Forelimb muscle (tissue), 1 donor: ENCODE data around the gene PARD3B. TPM values are rescaled to one million over a fixed set of nuclear protein-coding genes. Genes with fewer than 3 reads are reported as not detected.

Experiments
- DNase-seq: peaks from one replicate; pipeline ENCODE4 v3.0.0-alpha.2; 2013; ENCODE audit warnings: low read depth
- polyA plus RNA-seq: library from polyadenylated mRNA; unstranded; fragments of 120-200 nt; gene quantifications from one replicate; pipeline ENCODE4 v1.2.1, GENCODE V29; 2013; ENCODE audit not compliant: insufficient read length

The PARD3B gene
- polyA plus RNA-seq, 1 donor, result 6.8 TPM

DNA sequence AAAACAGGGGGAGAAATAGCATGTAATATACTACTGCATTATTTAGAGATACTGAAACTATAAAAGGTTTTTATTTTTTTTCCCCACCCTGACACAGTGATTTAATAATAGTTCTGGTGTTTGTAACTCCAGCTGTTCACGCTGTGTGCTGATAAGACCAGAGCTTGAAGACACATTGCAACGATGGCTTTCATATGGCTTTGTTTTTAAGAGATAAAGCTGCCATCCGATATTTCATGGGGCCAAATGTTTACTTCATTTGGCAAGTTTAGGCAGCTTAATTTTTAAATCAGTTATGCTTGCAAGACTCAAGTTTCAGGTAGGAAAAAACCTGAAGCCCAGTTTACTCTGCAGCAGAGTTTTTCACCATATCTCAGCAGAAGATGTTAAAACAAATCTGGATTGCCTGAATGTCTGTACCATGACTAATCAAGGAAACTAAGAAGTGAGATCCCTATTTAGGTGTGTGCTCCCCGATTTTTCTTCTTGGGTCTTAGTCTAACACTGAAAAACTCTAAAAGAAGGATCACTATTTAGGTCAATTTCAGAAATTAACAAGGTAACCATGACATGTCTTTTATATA, 508.6 kb downstream of the PARD3B start:
- no peak for DNase-seq

DNA sequence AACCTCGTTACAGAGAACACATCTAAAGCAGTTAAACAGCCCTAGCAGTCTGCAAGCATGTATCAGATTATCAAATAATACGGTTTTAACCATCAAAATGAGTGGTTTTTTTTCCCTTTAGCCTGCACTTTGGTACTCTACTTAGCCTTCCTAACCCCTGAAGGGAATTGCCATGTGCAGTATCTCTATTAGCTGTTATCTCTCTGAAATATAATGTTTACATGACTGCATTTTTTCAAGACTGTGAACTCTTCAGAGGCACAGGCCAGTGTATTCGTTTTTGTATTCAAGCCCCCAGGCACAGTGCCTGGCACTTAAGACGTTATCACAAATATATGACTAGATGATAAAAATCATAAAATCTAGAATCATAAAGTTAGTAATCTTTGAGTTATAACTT, 509.5 kb downstream of the PARD3B start:
- no peak for DNase-seq

DNA sequence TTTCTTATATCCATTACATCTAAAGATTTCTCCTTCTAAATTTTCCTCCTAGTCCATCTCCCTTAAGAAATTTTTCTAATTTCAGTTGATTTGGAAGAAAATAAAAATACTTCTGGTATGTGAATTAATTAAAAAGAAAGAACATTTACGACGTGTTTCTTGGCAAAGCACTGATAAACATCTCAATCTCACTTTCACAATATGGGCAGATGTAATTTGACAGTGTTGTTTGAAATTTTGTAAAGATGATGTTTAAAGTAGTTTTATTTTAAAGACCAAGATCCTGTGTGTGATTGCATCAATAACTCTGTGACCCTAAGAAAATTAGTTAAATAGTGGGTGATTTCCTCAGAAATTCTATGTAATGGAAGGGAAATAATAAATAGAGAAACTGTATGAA, 510.0 kb downstream of the PARD3B start:
- no peak for DNase-seq

DNA sequence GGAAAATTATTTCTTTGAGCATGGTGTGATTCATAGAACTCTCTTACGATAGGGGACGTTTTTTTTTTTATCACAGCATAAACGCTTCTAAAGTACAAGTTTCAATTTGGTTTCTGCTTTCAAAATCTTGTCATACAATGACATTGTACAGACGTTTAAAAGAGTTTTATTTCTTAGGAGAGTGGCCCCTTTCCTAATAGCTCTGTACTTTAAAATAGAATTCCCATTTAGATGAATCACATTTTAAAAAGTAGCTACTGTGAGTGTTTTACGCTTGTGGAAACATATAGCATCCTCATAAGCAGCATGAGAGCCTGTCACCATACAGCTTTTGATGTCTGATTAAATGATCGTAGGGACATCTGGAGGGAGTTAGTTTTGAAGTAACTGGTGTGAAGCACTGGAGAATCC, 510.9 kb downstream of the PARD3B start:
- no peak for DNase-seq

DNA sequence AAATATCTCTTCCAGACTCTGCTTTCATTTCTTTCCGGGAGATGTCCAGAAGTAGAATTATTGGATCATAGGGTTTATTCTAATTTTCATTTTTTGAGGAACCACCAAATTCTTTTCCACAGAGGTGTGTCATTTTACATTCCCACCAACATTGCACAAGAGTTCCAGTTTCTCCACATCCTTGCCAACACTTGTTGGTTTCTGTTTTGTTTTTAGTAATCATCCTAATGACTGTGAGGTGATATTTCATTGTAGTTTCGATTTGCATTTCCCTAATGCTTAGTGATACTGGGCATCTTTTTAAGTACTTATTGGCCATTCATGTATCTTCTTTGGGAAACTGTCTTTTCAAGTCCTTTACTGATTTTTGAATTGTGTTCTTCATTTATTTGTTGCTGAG, 513.1 kb downstream of the PARD3B start:
- no peak for DNase-seq

DNA sequence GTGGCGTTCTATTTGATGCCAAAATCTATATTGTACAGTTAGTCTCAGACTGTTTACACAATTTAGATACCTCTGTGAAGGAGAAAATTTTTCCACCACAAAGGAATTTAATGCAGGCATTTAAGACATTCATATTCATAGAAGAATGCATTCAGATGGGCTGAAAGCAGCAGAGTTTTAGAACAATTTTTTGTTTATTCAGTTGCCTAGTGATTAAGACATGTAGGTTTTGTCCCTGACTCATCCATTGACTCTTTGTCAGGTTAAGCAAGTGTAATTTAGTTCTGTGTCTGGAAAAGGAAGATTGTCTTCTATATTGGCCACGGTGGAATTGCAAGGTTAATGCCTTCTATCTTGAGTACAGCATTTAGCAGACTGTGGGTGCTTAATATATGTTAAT, 515.0 kb downstream of the PARD3B start:
- DNase-seq, result no peak

DNA sequence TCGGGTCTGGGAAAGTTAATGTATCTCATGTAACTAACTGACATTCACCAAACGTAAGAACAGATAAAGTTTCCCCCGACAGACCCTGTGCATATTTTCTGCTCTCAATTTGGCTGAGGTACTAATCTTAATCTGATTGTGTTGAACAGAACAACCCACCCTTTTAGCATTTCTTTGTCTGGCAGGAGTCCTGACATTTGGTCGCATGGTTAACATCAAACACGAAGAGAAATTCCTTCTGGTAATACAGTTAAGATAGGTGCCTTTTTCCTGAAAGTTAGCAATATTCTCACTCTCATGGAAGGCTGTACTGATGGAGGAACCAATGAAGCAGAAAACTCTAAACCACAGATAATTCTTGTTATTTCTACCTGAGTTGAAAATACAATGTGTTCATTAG, 520.8 kb downstream of the PARD3B start:
- DNase-seq, result no peak

DNA sequence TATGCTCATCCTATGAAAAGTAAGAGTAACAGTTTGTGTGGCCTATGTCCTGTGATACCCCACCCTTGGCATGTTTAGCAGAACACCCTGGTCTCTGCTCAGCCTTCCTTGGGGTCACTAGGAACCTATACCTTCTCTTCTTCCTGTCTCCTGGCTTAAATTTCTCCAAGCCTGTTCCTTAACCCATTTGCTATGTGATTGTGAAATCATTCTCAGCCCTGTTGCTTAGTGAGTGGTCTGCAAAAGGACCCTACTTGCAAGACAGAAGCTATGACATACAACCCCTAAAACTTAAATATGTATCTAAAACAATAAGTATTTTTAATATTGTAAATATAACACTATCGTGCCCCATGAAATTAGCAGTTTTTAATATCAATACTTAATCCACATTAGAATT, 524.7 kb downstream of the PARD3B start:
- DNase-seq, result no peak

DNA sequence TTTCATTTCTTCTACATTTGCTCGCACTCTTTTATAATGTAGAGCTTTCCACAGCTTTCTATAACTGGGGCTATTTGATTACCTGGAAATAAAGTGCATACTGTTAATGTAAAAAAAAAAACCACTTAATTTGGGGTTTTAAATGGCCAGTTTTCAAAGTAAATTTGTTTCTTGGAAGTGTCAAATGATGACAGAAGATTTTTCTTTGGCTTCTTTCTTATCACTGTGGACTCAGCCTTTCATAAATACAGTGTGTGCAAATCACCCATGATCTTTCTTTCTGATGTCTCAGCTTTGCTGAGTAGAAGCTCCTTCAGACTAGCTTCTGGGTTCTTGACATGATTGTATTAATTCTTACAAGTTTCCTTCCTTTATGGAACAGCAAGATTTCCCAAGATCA, 525.6 kb downstream of the PARD3B start:
- DNase-seq, result no peak

DNA sequence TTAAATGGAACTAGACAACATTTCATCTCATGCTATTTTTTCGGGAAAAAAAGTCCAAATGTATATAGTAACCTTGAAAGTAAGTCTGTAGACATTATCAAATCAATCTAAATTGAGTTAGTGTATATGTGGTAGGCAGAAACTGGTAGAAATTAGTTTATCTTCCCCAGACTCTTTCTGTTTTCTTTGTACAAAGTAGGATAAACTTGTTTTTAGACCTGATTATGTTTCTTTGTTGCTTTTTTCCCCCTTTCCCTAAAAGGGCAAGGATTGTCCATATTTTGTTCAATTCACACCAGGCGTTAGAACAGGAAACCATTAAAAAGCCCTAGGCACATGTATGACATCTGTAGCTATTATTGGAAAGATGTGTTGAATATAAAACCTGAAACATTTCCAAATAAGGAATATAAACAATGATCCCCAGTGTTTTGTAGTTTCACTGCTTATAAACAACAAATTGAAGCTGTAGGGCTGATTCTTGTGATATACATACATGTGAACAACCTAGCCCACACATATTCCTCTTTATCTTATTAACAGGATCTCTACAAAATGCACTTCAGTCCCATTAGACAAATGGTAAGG, 528.3 kb downstream of the PARD3B start:
- DNase-seq, result no peak

DNA sequence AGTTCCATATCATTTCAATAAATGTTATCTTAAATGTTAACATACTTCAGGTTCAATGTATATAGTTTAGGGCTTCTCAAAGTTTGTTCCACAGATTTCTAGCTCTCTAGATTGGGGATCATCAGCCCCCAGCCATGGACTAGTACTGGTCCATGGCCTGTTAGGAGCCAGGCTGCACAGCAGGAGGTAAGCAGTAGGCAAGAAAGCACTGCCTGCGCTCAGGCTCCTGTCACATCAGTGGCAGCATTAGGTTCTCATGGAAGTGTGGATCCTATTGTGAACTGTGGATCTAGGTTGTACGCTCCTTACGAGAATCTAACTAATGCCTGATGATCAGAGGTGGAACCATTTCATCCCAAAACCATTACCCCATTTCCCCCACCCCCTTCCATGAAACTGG, 531.1 kb downstream of the PARD3B start:
- no peak for DNase-seq

DNA sequence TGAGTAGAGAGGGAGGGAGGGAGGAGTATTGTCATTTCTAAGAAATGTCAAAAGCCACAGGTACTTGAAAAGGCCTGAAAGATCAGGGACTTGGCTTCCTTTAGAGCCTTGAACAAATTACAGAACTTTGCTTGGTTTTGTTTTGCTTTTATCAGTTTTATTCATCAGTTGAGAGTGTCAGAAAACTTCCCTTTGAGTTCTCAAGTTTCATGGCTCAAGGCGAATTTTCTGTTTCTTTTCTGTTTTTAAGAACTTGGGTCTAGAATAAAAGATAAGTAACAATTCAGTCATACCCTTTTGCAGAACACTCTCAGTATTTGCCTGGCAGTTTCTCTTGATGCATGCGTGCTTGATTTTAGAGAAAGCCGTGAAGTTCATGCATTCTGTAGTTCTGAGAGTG, 531.9 kb downstream of the PARD3B start:
- no peak for DNase-seq

DNA sequence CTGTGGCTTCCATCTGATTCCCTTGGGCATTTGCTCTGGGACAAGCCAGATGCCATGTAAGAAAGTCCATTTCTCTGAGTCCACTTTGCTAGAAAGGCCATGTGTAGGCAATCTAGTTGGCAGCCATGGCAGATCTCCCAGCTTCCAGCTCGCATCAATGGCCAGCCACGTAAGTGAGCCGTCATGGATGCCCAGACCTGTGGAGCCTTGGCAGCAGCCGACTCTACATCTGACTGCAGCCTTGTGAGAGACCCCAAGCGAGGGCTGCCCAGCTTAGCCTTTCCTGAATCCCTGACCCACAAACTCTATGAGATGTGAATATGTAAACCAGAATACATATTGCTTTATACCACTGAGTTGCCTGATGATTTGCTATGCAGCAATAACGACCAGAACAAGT, 533.5 kb downstream of the PARD3B start:
- no peak for DNase-seq

DNA sequence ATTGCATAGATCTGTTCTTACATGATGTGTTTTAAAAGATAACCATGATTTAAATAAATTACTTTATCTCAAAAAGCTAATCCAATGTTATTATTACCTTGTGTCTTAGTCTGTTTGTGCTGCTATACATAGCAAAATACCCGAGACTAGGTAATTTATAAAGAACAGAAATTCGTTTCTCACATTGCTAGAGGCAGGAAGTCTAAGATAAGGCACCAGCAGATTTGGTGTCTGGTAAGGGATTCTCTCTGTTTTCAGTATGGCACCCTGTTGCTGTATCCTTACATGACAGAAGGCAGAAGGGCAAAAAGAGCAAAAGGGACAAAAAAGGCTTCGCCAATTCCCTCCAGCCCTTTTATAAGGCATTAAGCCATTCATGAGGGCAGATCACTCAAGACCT, 533.9 kb downstream of the PARD3B start:
- DNase-seq, result no peak

DNA sequence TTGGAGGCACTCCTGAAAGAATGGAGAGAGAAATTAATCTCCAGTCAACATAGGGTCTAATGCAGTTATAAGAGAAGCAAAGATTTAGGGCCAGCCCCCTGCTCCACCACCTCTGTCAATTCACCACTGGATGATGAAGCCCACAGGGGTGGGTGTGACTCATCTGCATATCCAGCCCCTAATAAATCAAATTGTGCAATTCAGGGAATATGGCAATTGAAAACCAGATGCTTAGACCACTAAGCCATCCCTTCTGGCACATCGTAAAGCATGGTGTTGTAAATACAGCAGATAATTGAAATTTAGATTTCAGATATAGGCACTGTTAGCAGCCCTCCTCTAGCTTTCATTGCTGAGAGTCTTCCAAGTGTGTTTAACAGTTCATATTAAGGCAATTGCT, 541.4 kb downstream of the PARD3B start:
- no peak for DNase-seq

DNA sequence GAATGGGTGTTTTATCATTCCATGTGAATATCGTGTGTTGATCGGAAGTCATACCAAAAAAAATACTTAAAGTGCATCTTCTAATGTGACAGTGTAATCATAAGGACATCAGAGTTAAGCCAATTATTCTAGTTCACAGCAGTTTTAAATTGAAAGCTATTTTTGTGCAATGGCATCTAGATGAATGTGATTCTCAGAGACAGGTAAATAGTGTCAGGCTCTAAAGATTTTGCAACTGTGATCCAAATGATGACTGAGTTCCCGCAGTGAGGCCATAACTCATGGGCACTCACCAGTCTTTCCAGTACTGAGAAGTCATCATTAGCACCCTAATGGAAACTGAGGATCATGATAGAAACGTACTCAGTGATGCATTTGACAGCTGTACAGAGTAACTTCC, 542.6 kb downstream of the PARD3B start:
- no peak for DNase-seq

DNA sequence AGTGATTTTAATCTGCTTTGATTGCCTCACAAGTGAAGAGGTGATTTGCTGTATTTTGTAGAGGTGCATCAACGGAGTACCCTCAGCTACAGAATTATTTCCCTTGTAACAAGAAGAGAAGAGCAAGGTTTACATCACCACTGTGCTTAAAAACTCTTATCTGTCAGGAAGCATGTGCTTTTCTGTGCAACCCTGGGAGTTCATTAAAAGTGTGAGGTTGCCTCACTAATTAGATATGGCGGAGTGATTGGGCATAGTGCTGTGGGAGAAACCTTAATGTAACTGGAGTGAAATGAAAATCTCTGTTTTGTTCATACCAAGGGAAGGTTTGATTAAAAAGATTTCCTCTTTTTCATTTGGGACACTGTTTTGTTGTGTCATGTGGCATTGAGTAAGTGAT, 544.7 kb downstream of the PARD3B start:
- no peak for DNase-seq

DNA sequence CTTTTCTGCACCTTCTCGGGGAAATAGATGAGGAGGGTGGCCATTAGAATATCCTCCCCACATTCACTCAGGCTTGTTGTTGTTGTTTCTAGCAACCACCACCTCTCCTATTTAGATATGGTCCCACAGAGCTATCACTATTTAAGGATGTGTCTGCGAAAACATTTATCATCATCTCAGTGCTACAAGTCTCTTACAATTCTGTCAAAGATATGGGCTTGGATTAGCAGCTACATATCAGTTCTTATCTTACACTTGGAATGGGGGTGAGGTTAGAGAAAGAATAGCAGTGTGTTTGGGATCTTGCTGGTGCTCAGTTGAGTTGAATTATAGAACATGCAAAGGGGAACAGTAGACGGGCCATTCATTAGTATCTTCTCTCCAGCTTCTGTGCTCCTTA, 546.1 kb downstream of the PARD3B start:
- DNase-seq, result no peak

DNA sequence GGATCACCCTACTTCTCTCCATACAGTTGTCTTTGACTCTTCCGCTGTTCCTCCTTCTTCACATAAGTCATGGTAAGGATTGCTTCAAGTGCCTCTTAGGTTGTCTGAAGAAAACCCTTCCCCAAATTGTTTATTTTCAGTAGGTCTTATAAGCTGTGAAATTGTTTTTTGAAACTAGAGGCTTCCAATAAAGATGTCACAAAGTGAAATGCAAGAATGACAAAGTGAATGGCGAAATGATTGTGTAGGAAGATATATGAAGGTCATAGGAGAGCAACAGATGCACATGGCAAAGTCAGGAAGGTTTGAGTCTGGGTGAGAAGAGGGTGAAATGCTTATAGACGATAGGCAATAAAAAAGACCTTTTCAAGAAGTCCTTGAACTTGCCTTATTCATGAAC, 548.8 kb downstream of the PARD3B start:
- no peak for DNase-seq

DNA sequence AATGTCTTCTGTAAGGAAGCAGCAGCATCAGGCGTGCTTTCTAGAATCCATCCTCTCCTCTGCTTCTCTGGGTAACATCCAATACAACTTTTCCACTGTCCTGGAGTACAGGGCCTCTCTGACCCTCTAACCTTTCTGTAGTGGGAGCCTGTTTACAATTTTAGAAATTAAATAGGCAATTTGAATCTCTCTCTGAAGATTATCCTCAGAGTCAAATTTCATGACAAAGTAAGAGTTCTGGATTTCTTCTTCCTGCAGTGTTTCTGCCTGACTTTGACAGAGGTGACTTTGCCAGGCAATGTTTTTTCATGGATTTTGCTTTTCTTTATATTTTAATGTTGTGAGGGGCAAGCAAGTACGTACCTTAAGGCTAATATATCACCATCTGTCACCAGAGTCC, 558.4 kb downstream of the PARD3B start:
- DNase-seq, result no peak

DNA sequence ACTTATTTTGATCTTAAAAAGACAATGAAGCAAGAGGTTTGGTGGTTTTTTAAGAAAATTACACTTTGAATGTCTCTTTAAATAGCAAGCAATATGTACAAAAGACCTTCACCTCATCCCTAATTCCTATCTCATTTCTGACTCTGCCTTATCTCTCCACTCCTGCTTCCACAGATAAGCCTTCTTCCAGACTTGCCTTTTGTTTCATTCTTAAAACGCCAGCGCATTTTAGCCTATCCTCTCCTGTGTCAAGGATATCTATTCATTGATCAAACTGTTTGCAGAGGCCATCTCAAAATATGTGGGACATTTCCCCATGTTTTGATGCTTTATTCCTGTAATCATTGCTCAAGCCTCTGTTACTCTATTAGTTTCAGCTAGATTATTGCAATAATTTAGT, 562.5 kb downstream of the PARD3B start:
- no peak for DNase-seq

DNA sequence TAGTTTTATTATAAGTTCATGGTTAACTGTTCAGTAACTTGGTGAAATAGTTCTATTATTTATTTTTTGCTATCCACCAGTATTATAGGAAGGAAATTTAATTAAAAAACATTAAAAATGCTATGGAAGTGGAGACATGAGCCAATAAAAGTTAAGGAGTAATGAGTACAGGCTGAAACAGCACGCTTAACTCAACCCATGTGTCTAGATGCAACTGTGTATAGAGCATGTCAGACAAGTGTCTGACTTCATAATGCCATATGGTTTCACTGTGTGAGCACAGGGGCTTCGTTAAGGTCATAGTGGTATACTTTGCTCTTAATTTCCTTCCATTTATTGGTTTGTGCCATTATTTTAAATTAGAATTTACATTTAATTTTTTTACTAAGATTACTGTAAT, 570.2 kb downstream of the PARD3B start:
- DNase-seq, result no peak

DNA sequence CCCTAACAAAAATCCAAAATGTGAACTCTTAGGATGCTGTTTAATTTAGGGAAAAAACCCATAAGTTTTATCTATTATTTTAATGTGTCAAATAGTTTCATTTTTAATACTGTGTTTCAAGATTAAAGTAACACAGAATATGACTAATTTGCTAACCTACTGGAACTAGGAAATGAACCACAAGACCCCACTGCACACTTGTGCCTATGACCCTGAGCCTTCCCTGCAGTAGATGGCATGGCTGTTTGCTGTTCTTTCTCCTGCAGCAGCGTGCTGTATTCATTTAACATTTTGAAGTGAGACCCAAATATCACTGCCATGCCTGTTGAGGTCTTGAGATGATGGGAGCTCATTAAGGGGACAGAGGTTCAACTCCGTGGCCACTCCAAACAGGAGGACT, 571.9 kb downstream of the PARD3B start:
- no peak for DNase-seq

DNA sequence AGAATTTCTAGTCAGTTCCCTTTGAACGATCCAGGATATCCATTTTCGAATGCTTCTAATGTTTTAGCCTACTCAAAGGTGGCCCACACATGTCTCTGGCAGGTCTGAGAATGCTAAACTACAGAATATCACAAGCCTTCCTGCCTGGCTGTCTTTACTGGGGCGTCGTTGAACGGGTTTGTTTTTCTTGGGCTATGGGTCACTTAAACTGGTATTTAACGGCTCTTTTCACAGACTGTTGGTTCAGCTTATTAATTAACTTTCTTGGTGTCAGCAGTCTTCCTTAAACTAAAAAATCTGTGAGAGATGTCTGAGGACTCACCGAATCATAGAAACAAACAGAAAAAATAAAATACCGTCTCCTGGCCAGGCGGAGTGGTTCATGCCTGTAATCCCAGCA, 573.9 kb downstream of the PARD3B start:
- no peak for DNase-seq
